ENCODE results near the gene KCNA10.

KCNA10 gene

DNA sequence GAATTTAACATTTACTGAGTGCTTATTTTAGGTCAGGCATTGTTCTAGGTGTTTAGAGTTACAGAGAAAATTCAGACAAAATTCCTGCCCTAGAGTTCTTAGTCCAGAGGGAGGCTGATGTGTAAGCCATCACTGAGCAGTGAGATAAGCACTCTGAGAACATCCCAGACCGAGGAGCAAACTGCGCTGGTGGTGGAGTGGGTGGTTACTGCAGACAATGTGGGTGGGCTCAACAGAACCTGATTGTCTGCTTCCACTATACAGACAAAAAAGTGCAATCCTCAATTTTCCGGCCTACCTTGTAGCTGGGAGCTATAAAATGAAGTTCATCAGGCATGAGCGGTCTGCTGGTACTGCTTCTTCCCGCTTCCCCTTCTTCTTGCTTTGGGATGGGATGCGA is 44.5 kb downstream of the KCNA10 start:
- TF ChIP-seq, protein P1, sequence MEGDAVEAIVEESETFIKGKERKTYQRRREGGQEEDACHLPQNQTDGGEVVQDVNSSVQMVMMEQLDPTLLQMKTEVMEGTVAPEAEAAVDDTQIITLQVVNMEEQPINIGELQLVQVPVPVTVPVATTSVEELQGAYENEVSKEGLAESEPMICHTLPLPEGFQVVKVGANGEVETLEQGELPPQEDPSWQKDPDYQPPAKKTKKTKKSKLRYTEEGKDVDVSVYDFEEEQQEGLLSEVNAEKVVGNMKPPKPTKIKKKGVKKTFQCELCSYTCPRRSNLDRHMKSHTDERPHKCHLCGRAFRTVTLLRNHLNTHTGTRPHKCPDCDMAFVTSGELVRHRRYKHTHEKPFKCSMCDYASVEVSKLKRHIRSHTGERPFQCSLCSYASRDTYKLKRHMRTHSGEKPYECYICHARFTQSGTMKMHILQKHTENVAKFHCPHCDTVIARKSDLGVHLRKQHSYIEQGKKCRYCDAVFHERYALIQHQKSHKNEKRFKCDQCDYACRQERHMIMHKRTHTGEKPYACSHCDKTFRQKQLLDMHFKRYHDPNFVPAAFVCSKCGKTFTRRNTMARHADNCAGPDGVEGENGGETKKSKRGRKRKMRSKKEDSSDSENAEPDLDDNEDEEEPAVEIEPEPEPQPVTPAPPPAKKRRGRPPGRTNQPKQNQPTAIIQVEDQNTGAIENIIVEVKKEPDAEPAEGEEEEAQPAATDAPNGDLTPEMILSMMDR (conservative IDR thresholded peaks at IDR 0.05; ENCODE audit: low read depth): no peak
- ChIA-PET CTCF (interaction anchor here (0.9 to 2.1 kb wide), 2 partner anchors 21 to 278 kb away, joined by 3 to 8 read pairs; no protein-coding TSS in a partner anchor), POLR2A (ENCODE audit: low non-redundant PET) (no interaction called here)
- no peak for DNase-seq (ENCODE audit: low spot score)
- no peak overlapping the region for H3K27ac ChIP-seq

DNA sequence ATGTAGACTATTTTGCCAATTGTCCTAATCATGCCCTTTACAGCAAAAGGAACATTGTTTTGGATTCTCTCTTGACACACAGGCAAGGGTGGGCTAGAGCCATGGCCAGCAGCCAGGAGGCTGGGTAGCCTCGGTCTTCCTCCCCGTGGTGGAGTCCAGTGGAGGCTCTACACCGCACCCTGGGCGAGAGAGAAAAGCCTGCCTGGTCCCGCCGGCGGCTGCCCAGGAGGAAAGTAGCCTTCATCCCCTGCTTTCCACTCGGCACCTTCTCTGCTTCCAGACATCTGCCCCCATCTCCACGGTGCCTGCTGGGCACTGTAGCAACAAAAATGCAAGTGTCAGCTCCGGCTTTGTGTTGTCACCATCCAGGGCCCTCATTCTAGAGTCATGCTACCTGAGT is 46.4 kb downstream of the KCNA10 start:
- TF ChIP-seq, protein P1 (conservative IDR thresholded peaks at IDR 0.05; ENCODE audit: low read depth): no peak
- no peak for DNase-seq (ENCODE audit: low spot score)
- H3K27ac ChIP-seq: no peak overlapping the region
- POLR2A ChIA-PET (ENCODE audit: low non-redundant PET): no interaction called here
- CTCF ChIA-PET: interaction anchor here (2.2 kb wide), 1 partner anchor 23 kb away, joined by 7 read pairs; no protein-coding TSS in a partner anchor

DNA sequence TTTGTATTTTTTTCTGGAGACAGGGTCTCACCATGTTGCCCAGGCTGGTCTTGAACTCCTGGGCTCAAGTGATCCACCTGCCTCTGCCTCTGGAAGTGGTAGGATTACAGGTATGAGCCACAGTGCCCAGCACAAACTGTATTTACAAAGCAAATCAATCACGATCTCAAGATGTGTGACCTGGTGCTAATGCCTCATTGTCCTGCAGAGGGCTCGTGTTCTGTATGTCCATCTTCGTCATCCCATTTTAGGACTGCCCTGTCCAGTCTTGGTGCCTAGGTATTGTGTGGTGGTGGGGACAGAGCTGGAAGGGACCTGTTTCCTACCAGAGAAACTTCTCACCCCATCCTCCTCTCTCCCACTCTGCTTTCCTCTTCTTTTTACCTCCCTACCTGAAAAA is 47.8 kb downstream of the KCNA10 start:
- CTCF ChIA-PET: interaction anchor here (2.2 kb wide), 1 partner anchor 25 kb away, joined by 7 read pairs; no protein-coding TSS in a partner anchor
- POLR2A ChIA-PET (ENCODE audit: low non-redundant PET): no interaction called here
- no peak overlapping the region for H3K27ac ChIP-seq
- TF ChIP-seq, protein P1 (conservative IDR thresholded peaks at IDR 0.05; ENCODE audit: low read depth): no peak
- no peak for DNase-seq (ENCODE audit: low spot score)
